Transverse colon (tissue), 4 donors: Measurements from ENCODE around the gene C20orf96.
A peak's percentile ranks its signal among the peaks of the same experiment; 100 is the strongest.

ENCODE experiments used
- POLR2A ChIP-seq: fragments of 450-650 bp; IDR thresholded peaks from one replicate; pipeline ENCODE4 v1.6.1; 2016; ENCODE audit warnings: antibody characterized with exemption, mild to moderate bottlenecking, moderate library complexity
- POLR2AphosphoS5 ChIP-seq, 3 donors: sonication (generic); formaldehyde crosslinking; IDR thresholded peaks; one replicate each; pipeline ENCODE4 v1.6.1; 2016; ENCODE audit warnings: antibody characterized with exemption in 3 of 3
- TF ChIP-seq, protein P1 (sequence below), 5 experiments: fragments of 200-600 bp in 3 of 5; fragments of 450-650 bp in 2 of 5; sonication (generic) in 3 of 5; IDR thresholded peaks; 1 replicate in 2 of 5; 2 replicates in 3 of 5; pipeline ENCODE4 v1.5.1; 2016 to 2017; ENCODE audit warnings: antibody characterized with exemption in 5 of 5, inconsistent platforms in 3 of 5, mild to moderate bottlenecking in 2 of 5, moderate library complexity in 1 of 5

DNA sequence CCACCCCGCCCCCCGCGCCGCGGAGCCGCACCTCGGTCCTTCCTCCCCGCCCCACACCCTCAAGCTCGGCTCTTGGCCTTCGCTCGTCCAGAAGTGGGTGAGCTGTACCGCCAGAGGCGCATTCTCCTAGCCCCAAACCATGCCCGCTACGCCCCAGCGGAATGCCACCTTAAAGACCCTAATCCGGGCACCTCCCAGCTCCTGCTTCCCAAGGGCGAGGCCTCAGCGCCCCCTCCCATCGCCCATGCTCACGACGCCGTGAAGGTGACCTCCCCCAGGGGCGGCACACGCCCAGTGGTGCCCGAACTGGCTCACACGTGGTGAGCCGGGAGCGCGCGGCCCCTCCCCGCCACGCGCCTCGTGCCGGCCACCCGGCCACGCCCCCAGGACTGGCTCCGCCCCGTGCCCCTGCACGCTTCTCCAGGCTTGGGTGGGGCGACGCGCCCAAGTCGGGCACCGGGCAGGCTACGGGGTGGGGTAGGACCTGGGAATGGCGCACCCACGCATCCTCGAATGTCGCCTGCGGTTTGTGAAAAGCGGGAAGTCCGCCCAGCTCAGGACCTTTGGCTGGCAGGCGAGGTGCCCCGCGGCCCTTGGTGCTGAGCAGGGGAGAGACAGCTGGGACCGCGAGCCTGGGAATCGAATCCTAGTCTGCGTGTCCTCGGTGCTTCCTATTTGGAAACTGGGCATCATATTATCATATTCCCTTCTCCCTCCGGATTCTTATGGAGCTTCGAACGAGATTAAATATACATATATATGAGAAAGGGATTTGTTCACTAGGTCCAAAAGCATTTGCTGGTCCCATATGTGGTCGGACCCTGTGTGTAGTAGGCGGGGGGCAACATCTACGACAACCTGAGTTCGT, 33.9 kb upstream of the C20orf96 start:
- TF ChIP-seq, protein P1, sequence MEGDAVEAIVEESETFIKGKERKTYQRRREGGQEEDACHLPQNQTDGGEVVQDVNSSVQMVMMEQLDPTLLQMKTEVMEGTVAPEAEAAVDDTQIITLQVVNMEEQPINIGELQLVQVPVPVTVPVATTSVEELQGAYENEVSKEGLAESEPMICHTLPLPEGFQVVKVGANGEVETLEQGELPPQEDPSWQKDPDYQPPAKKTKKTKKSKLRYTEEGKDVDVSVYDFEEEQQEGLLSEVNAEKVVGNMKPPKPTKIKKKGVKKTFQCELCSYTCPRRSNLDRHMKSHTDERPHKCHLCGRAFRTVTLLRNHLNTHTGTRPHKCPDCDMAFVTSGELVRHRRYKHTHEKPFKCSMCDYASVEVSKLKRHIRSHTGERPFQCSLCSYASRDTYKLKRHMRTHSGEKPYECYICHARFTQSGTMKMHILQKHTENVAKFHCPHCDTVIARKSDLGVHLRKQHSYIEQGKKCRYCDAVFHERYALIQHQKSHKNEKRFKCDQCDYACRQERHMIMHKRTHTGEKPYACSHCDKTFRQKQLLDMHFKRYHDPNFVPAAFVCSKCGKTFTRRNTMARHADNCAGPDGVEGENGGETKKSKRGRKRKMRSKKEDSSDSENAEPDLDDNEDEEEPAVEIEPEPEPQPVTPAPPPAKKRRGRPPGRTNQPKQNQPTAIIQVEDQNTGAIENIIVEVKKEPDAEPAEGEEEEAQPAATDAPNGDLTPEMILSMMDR (IDR thresholded peaks at IDR 0.05) = peak; percentile 8 to 55 (median 31)
- TF ChIP-seq POLR2A = no peak
- peak; percentile 82 to 88 (median 88) for TF ChIP-seq POLR2AphosphoS5 (IDR thresholded peaks at IDR 0.05)
